Fibroblast of lung (primary cell): ENCODE data around the gene RPH3AL.

ENCODE experiments used
- CTCF ChIP-seq, 2 donors: IDR thresholded peaks in 1 of 2; conservative IDR thresholded peaks in 1 of 2; 1 replicate in 1 of 2; 2 replicates in 1 of 2; pipeline ENCODE4 v1.5.1; 2011 to 2012; ENCODE audit warnings: low read length in 2 of 2, control low read depth in 1 of 2, inconsistent platforms in 1 of 2, low read depth in 1 of 2, mild to moderate bottlenecking in 1 of 2
- EZH2 ChIP-seq: IDR thresholded peaks from 2 replicates; pipeline ENCODE4 v1.5.1; 2012; ENCODE audit warnings: low read length, control low read depth, mild to moderate bottlenecking; ENCODE audit errors: missing control alignments

GRCh38 chr17:357644-358043, 5.0 kb upstream of the RPH3AL start:
- TF ChIP-seq CTCF (conservative IDR thresholded peaks at IDR 0.05 in 1 of 2, IDR thresholded peaks at IDR 0.05 in 1 of 2; ENCODE audit: low read depth in 1 of 2, low read length in 2 of 2) (no peak), EZH2 (no peak)
